ENCODE data around the gene PFKFB3. TPM values are rescaled to one million over a fixed set of nuclear protein-coding genes. Genes with fewer than 3 reads are reported as not detected.
A peak's percentile ranks its signal among the peaks of the same experiment; 100 is the strongest.

PFKFB3 gene
- total RNA-seq, 1 experiment from 2014 or later: 21.8 TPM

- no peak for DNase-seq (ENCODE audit: low read depth in 1 of 2, low spot score in 2 of 2)
- Histone ChIP-seq H3K9me3 (replicated peaks) (no peaks in the 10 kb centered on the region; the same call in 1 of the 2 replicates), H3K36me3 (no peaks in the 10 kb centered on the region), H3K27ac (no peak overlapping the region), H3K4me3 (no peak overlapping the region), H3K4me1 (replicated peaks) (peaks cover 13% of the 10 kb centered on the region), H3K27me3 (replicated peaks) (no peaks in the 10 kb centered on the region)
Observed at GRCh38 chr10:6297951-6298381, 95.2 kb downstream of the PFKFB3 start.

DNA sequence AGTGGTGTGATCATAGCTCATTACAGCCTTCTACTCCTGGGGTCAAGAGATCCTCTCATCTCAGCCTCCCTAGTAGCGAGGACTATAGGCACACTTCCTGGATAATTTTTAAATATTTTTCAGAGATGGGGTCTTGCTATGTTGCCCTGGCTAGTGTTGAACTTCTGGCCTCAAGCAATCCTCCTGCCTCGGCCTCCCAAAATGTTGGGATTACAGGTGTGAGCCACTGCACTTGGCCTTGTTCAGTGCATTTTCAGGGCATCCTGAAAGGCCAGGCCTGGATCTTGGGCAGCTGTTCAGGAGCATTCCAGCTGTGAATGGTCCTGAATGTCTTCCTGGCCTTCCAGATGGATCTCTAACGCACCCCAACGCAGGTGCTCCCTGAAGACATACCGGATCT lies 95.7 kb downstream of the PFKFB3 start:
- peaks cover 13% of the 10 kb centered on the region for H3K4me1 ChIP-seq (replicated peaks)
- DNase-seq (ENCODE audit: low read depth in 1 of 2, low spot score in 2 of 2): no peak
- H3K27me3 ChIP-seq (replicated peaks): no peaks in the 10 kb centered on the region
- no peaks in the 10 kb centered on the region for H3K36me3 ChIP-seq
- H3K9me3 ChIP-seq (replicated peaks): no peaks in the 10 kb centered on the region; the same call in 1 of the 2 replicates
- no peak overlapping the region for H3K4me3 ChIP-seq
- H3K27ac ChIP-seq: no peak overlapping the region

- Histone ChIP-seq H3K4me3 (no peak overlapping the region), H3K27ac (no peak overlapping the region), H3K4me1 (replicated peaks) (peaks cover 13% of the 10 kb centered on the region), H3K9me3 (replicated peaks) (no peaks in the 10 kb centered on the region), H3K36me3 (no peaks in the 10 kb centered on the region), H3K27me3 (replicated peaks) (no peaks in the 10 kb centered on the region)
- DNase-seq (ENCODE audit: low read depth in 1 of 2, low spot score in 2 of 2): no peak
Observed at GRCh38 chr10:6299234-6299633, 96.5 kb downstream of the PFKFB3 start.

DNA sequence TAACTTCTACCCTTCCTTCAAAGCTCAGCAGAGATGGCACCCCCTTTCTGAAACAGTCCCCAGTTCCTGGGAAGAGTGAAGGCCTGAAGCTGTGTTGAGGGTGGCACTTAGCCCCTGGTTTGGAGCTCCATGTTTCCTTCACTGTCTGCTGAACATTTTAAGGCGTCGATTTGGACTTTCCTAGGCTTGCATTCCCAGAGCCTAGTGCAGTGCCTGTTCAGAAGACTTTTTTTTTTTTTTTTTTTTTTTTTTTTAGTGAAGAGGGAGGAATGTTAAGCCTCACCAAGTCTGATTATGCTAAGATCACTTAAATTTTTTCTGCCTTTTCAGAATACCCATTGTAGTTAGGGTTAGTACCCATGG lies 97.0 kb downstream of the PFKFB3 start:
- Histone ChIP-seq H3K27me3 (replicated peaks) (no peaks in the 10 kb centered on the region), H3K4me3 (no peak overlapping the region), H3K36me3 (no peaks in the 10 kb centered on the region), H3K4me1 (replicated peaks) (peaks cover 13% of the 10 kb centered on the region), H3K9me3 (replicated peaks) (no peaks in the 10 kb centered on the region), H3K27ac (no peak overlapping the region)
- no peak for DNase-seq (ENCODE audit: low read depth in 1 of 2, low spot score in 2 of 2)

GRCh38 chr10:6300106-6300783 lies 97.5 kb downstream of the PFKFB3 start:
- Histone ChIP-seq H3K27me3 (replicated peaks) (no peaks in the 10 kb centered on the region), H3K27ac (no peak overlapping the region), H3K9me3 (replicated peaks) (no peaks in the 10 kb centered on the region), H3K4me3 (no peak overlapping the region), H3K4me1 (replicated peaks) (peaks cover 13% of the 10 kb centered on the region), H3K36me3 (no peaks in the 10 kb centered on the region)
- peak in 1 of 2 experiments; percentile 41 for DNase-seq (ENCODE audit: low read depth in 1 of 2, low spot score in 2 of 2)

DNA sequence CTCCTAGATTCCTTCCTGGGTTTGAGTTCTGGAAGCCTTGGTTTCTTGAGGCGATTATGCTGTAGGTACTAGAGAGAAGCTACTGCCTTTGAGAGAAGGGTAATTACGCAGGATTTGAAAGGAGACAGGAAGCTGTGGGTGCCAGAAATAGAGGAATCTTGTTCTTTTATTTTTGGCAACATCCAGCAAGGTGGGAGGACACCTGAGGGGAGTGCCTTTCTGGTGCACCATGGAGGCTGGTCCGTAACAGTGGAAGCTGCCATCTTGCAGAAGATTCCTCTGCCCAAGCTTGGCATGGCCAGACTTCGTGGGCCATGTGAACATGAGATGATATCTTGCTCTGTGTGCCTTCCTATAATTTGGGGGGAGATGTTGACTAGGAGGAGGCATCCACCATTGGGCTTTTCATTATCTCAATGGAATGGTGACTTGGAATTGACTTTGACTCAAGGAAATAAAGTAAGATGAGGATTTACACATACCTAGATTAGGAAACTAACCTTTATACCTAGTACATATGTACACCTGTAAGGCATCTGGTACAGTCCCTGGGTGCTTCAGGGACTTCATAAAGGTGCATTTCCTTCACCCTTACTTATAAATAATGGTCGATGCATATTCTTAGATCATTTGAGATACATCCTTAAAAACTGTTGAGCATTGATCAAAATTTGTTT lies 98.2 kb downstream of the PFKFB3 start:
- Histone ChIP-seq H3K4me3 (no peak overlapping the region), H3K4me1 (replicated peaks) (peaks cover 13% of the 10 kb centered on the region), H3K9me3 (replicated peaks) (no peaks in the 10 kb centered on the region), H3K27ac (no peak overlapping the region), H3K36me3 (no peaks in the 10 kb centered on the region), H3K27me3 (replicated peaks) (no peaks in the 10 kb centered on the region)
- DNase-seq (ENCODE audit: low read depth in 1 of 2, low spot score in 2 of 2): no peak

DNA sequence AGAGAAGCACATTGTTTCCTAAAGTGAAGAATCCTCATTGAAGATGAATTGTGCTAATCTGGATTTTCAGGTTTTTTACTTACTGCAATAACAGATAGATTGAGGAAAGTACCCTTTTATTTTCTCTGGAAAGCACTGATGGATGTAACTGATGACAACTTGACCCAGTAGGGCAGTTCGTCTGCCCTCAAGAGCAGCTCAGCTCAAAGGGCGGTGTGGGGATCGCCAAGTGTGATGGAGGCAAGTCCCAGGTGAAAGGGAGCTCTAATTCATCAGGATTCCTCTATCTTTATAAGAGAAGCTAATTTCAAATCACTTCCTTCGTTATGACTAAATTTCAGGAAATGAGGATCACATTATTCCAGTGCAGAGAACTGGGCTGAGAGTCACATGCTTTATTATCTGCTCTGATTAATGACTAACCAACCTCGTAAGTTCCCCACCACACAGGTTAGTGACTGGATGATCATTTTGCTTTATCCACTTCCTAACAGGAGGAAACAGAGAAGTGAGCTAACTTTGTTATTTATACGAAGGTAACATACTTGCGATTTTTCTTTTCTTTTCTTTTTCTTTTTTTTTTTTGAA lies 98.8 kb downstream of the PFKFB3 start:
- Histone ChIP-seq H3K27me3 (replicated peaks) (no peaks in the 10 kb centered on the region), H3K36me3 (no peaks in the 10 kb centered on the region), H3K27ac (no peak overlapping the region), H3K9me3 (replicated peaks) (no peaks in the 10 kb centered on the region), H3K4me1 (replicated peaks) (peaks cover 13% of the 10 kb centered on the region), H3K4me3 (no peak overlapping the region)
- no peak for DNase-seq (ENCODE audit: low read depth in 1 of 2, low spot score in 2 of 2)

Other genes with a start within 250 kb of the PFKFB3 start
- gene IL15RA, start 225.4 kb upstream of the PFKFB3 start, total RNA-seq (2014; rRNA removed; shearing (Covaris generic)): 1.1 and 1.8 TPM in 2 replicates
- 4.6 TPM in 1 of 2 replicates, not detected in the other for gene IL2RA, start 140.6 kb upstream of the PFKFB3 start, total RNA-seq (2014; rRNA removed; shearing (Covaris generic))
- 39.7 and 54.1 TPM in 2 replicates for gene RBM17, start 113.9 kb upstream of the PFKFB3 start, total RNA-seq (2014; rRNA removed; shearing (Covaris generic))

Measured in SJSA1 (cell line).